ENCODE measurements around the gene HDAC9.

HDAC9 gene

DNA sequence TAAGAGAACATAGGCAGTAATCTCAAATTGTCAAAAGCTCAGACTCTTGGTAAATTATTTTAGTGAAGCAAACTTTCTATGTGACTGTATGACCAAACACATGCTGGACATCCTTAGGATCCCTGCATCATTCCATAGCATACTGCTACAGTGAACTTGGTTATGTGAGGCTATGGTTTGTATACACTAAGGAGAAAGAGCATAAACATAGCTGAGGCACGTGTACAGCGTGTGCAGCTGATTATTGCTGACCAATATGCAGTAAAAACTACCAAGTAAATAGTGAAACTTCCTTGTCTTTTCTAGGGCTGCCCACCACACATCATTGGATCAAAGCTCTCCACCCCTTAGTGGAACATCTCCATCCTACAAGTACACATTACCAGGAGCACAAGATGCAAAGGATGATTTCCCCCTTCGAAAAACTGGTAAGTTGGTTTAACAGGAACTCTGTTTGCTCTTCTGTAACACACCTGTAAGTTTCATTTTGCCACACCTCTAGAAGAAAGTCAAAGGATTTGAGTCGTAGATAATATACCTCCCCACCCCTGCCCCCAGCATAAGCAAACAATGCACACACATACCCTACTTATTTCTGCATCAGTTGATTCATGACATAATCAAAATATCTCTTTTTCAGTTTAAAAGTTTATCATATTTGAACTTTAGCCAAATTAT, 98.2 kb downstream of the HDAC9 start:
- DNase-seq (ENCODE audit: low read depth) = no peak

- DNase-seq (ENCODE audit: low read depth) = no peak
Observed at GRCh38 chr7:18597754-18598153, 102.2 kb downstream of the HDAC9 start.

- DNase-seq (ENCODE audit: low read depth) = peak; percentile 73
Observed at GRCh38 chr7:18607025-18607424, 111.5 kb downstream of the HDAC9 start.

DNA sequence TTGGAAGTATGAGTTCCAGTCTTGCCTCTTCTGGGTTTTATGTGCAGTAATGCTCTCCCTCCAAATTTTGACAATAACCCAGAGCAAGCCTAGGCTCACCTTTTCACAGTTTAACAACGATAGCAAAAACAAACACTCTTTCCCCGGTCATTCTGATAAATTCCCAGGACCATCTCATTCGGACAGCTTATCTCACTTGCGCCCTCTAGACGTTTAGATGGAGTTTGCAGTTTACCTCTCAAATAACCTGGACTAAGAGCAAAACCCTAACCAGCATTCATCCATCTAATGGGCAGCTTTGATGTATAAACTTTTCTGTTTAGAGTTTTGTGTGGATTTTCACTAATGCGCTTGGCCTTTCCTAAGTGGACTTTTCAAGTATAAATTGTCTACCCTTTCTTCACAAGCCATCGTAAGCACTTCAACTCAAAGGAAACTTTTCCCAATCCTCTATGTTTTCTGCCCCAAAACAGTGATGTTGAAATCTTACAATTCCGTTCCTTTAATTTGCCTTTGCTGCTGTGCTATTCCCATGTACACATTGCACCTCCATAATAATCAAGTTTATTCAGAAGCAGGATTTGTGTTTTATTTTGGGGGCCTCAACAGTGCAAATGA, 114.9 kb downstream of the HDAC9 start:
- peak; percentile 35 for DNase-seq (ENCODE audit: low read depth)

- DNase-seq (ENCODE audit: low read depth) = no peak
Observed at GRCh38 chr7:18614841-18615240, 119.3 kb downstream of the HDAC9 start.

DNA sequence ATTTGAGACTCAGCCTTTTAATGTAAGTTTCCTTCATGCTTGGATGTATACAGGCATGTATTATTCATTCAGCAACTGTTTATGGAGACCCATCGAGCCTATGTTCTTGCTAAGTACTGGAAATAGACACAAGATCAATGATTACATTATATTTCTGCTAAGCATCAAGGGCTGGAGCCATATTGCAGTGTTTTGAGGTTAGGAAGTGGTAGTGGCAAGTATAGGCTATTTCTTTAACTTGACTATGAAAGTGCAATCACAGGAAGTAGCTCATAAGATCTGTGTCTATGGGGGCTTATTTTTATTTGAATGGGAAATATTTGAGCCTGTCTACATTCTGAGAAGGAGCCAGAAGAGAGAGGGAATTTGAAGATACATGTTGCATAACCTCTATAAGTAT, 123.8 kb downstream of the HDAC9 start:
- DNase-seq (ENCODE audit: low read depth) = no peak

GRCh38 chr7:18623389-18623788, 127.8 kb downstream of the HDAC9 start:
- no peak for DNase-seq (ENCODE audit: low read depth)

DNA sequence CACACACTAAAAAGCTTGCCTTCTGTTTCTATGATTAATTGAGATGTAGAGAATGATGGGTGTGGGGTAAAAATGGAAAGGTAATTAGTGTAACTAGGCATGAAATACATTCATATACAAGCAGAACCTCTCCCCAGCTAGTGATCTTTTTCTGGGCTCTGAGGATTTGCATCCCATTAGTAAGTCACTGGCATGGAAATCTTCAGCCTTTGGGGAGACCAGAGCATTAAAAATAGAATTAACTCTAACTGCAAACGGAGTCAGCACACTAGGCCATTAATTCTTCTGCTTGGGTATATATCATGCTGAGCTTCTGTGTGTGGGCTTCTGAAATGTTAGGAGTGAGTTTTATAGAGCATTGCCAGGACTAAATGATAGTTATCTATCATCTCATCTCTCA, 128.9 kb downstream of the HDAC9 start:
- DNase-seq (ENCODE audit: low read depth) = no peak

GRCh38 chr7:18626086-18626485, 130.5 kb downstream of the HDAC9 start:
- no peak for DNase-seq (ENCODE audit: low read depth)

DNA sequence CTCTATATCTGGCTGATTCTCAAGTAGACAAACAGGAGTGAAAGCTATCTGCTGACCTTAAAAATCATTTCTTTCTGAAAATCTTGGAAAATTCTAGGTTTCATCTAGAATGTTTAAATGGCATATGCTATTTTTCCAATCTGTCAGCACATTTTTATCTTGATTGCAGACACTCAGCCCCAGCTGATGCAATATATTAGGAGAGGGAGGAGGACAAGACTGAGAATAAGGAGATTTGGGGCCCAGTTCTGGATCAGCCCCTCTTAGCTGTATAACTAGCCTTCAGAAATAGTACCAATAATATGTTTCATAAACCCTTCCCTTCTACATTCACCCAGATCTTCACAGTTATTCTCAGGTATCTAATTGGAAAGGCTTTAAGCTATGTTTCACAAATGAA, 131.2 kb downstream of the HDAC9 start:
- no peak for DNase-seq (ENCODE audit: low read depth)

GRCh38 chr7:18637516-18637915, 142.0 kb downstream of the HDAC9 start:
- no peak for DNase-seq (ENCODE audit: low read depth)

- peak; percentile 89 for DNase-seq (ENCODE audit: low read depth)
Observed at GRCh38 chr7:18638594-18639452, 143.3 kb downstream of the HDAC9 start.

- DNase-seq (ENCODE audit: low read depth) = no peak
Observed at GRCh38 chr7:18639711-18640110, 144.2 kb downstream of the HDAC9 start.

GRCh38 chr7:18644981-18645380, 149.4 kb downstream of the HDAC9 start:
- no peak for DNase-seq (ENCODE audit: low read depth)

DNA sequence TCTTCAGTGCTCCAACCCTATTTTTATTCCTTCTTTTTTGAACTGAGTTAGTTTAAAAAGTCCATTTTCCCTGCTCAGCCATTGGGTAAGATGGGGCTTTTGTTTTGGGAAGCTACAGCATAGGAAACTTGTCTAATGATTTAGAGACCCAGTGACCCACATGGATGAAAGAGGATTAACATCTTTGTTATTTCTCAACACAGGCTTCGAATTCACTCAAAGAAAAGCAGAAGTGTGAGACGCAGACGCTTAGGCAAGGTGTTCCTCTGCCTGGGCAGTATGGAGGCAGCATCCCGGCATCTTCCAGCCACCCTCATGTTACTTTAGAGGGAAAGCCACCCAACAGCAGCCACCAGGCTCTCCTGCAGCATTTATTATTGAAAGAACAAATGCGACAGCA, 152.0 kb downstream of the HDAC9 start:
- no peak for DNase-seq (ENCODE audit: low read depth)

DNA sequence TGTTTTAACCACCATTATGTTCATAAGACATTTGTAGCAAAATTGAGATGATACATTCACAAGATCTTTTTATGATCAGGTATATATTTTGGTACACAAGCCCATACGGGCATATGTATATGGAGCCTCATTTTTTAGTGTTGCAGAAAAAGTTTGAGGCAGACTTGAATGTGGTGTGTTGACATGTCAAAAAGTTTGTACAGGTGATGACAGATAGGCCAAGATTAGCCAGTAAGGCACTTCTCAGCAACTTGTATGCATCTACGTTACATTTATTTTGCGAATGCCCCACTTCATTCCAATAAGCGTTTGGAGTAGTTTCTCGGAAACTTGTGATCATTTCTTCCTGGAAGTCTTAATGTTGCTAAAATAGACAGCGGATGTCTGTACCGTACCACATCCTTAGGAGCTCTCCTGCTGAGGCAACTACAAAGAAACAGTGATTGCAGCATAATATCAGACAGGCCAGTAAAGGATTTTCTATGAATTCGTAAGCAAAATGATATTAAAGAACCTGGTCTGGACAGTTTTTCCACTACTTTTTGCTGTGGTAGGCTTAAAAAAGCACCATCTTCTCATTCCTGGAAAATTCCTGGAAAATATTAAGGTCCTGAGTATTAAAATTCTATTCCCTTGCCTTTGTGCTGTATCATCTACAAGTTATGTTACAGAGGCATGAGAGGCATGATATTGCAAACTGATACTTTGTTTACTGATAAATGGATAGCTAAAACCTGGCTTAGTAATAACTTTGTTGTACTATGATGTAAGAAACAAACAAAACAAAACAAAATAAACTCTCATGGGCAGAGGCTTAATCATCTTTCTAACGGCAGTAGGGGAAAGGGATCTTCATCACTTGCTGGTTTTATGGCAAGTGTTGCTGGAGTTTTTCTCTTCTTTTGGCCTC, 153.6 kb downstream of the HDAC9 start:
- DNase-seq (ENCODE audit: low read depth) = peak; percentile 62

DNA sequence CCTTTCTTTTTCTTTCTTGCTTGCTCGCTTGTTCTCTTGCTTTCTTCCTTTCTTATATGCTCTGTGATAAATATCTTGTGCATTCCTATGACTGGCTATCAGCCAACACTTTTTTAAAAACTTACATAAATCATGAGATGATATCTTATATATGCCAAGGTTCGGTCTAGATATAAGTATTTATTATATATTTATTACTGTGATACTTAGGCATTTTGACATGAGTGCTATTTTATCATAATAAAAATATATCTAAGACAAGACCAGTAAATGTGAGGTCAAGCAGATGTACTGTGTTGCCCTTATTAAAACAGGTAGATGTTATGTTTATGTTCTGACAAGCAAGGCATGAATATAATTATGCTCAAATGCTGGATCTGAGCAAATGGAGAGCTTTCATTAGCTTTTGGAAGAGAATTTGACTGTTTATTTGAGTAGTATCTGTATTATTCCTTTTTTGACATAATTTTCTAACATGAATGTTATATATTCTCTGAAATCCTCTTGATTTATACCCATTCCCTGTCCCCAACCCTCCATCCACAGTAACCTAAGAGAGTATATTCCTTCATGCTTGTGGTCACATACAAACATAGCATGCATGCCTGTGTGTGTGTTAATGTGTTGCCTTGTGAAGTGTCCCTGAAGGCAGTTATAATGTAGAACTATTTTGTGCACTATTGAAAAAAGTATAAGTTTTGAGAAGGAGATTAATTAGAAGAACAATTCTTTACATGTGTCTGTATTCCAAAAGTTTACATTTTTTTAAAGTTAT, 158.0 kb downstream of the HDAC9 start:
- DNase-seq (ENCODE audit: low read depth) = peak; percentile 24

DNA sequence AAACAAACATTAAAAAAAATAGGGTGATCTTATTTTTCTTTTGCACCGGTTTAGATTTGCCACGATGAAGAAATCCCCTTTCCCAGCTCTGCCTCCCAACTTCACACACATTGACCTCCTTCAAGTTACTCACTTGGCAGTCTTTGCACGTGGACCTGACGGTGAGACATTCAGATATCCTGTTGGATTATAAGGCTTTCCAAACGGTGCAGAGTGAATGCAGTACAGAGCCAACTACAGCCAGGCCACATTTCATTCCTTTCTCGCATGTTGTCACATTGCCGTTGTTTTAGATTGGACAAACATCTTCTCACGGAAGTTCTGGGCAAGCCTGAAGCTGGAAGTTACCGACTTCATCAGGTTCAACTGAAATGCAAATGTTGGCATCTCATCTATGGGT, 159.2 kb downstream of the HDAC9 start:
- no peak for DNase-seq (ENCODE audit: low read depth)

GRCh38 chr7:18655506-18655905, 160.0 kb downstream of the HDAC9 start:
- peak; percentile 16 for DNase-seq (ENCODE audit: low read depth)

GRCh38 chr7:18655912-18656311, 160.4 kb downstream of the HDAC9 start:
- peak; percentile 20 for DNase-seq (ENCODE audit: low read depth)

DNA sequence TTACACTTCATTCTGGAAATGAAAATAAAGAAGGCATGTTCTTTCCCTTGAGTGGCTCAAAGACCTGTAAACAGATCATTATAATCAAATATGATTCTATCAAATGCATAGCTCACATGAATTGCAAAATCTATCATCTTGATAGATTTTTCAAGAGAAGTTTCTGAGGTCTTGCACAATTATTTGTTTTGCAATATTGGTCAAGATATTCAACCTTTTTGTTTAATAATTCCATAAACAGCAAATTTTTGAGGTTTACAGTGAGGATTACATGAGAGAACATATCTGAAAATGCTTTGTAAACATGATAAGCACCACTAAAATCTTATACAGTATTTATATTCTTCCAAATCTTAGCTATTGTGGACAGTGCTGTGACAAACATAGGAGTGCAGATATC, 160.8 kb downstream of the HDAC9 start:
- DNase-seq (ENCODE audit: low read depth) = peak; percentile 62

Measured in iris pigment epithelial cell (primary cell).